GM19099 (cell line): ENCODE measurements around the gene DESI1.

Source experiments
- POLR2A ChIP-seq: IDR thresholded peaks from 3 replicates; pipeline ENCODE4 v1.6.1; 2011; ENCODE audit warnings: low read depth; ENCODE audit not compliant: insufficient read length; ENCODE audit errors: extremely low read depth

DESI1 gene

GRCh38 chr22:41620589-41621098 is at the start of gene DESI1:
TSS of gene DESI1 (minus strand) at chr22:41621043. CDS start at chr22:41620839, 204 bp downstream.
- TF ChIP-seq POLR2A: peak; percentile 98

- TF ChIP-seq POLR2A: no peak
Measured at GRCh38 chr22:41668971-41669911, 48.4 kb upstream of the DESI1 start.

GRCh38 chr22:41664951-41665350 is 44.1 kb upstream of the DESI1 start:
- TF ChIP-seq POLR2A: no peak

GRCh38 chr22:41664490-41664889 is 43.6 kb upstream of the DESI1 start:
- no peak for TF ChIP-seq POLR2A

GRCh38 chr22:41661713-41662112 is 40.9 kb upstream of the DESI1 start:
- no peak for TF ChIP-seq POLR2A

DNA sequence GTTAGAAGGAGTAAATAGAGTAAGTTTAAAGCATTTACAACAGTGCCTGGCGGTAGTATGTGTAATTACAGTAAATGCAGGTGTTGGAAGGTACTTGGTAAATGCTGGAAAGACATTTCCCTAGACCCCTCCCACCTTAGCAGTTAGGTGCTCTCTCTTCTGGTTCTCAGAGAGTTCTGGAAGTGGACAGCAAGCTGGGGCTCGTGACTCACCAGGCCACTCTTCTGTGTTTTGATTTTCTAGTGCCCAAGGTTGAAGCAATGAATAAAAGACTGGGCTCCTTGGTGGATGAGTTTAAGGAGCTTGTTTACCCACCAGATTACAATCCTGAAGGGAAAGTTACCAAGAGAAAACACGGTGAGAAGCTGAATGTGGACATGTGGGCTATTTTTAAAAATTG is 40.2 kb upstream of the DESI1 start:
- TF ChIP-seq POLR2A: no peak

- no peak for TF ChIP-seq POLR2A
Measured at GRCh38 chr22:41660416-41660815, 39.6 kb upstream of the DESI1 start.

DNA sequence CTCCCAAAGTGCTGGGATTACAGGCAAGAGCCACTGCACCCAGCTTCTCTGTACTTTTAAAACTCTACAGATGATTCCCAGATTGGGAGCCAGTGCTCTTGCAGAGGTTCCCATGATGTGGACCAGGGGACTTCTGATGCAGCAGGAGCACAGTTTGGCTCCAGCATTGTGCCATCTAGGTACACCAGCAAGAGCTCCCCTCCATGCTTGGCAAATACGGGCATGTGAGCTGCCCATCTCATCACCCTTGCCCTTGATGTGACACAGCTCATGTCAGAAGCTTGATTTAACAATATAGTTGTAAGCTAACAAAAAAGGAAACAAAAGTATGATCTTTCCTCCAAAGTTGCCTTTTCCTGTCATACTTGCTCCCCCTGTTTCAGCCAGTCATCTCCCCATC is 39.1 kb upstream of the DESI1 start:
- TF ChIP-seq POLR2A: no peak

- no peak for TF ChIP-seq POLR2A
Measured at GRCh38 chr22:41658869-41659268, 38.0 kb upstream of the DESI1 start.

- no peak for TF ChIP-seq POLR2A
Measured at GRCh38 chr22:41657709-41658108, 36.9 kb upstream of the DESI1 start.

GRCh38 chr22:41656556-41656955 is 35.7 kb upstream of the DESI1 start:
- no peak for TF ChIP-seq POLR2A

DNA sequence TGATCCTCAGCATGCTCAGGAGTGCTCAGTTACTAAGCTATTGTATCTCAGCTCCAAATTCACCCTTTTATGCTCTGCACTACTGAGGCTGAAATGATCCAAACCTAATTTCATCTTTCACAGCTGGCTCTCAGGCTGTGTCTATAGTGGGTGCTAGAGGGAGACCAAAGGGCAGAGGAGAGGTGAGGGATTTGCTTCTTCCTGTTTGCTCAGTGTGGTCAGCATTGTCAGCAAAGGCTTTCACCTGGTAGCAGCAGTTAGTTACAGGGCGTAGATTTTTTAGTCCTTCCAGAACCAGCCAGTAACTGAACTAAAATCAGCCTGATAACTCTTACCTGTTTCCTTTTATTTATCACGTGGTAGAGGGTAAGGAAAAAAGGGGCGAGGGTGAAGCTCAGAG is 33.5 kb upstream of the DESI1 start:
- TF ChIP-seq POLR2A: no peak

DNA sequence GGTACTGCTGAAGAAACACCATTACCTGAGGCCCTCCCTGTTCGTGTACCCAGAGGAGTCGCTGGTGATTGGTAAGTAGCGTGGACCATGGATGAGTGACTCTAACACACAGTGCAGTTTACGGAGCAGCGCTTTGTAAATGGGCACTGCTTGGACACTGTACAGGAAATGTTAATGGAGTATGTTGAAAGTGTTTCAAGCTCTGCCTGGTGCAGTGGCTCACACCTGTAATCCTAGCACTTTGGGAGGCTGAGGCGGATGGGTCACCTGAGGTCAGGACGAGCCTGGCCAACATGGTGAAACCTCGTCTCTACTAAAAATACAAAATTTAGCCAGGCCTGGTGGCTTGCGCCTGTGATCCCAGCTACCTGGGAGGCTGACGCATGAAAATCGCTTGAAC is 30.0 kb upstream of the DESI1 start:
- TF ChIP-seq POLR2A: no peak

- TF ChIP-seq POLR2A: no peak
Measured at GRCh38 chr22:41650229-41650628, 29.4 kb upstream of the DESI1 start.

- TF ChIP-seq POLR2A: no peak
Measured at GRCh38 chr22:41648432-41648831, 27.6 kb upstream of the DESI1 start.

- no peak for TF ChIP-seq POLR2A
Measured at GRCh38 chr22:41647771-41648170, 26.9 kb upstream of the DESI1 start.
